HEK293 (cell line): Measurements from ENCODE around the gene AKR1B15.
A peak's percentile ranks its signal among the peaks of the same experiment; 100 is the strongest.

Experiments
- CTCF ChIP-seq: fragments of 450-650 bp; formaldehyde crosslinking; IDR thresholded peaks from 2 replicates; pipeline ENCODE4 v1.5.1; 2016; ENCODE audit warnings: missing biosample characterization, missing genetic modification characterization
- SP2 ChIP-seq: fragments of 450-650 bp; formaldehyde crosslinking; IDR thresholded peaks from 2 replicates; pipeline ENCODE4 v1.5.1; 2016; ENCODE audit warnings: missing biosample characterization, missing genetic modification characterization
- YY1 ChIP-seq: fragments of 450-650 bp; formaldehyde crosslinking; IDR thresholded peaks from 2 replicates; pipeline ENCODE4 v1.5.1; 2018; ENCODE audit warnings: missing biosample characterization, missing genetic modification characterization
- ZBTB11 ChIP-seq: fragments of 450-650 bp; formaldehyde crosslinking; conservative IDR thresholded peaks from 2 replicates; pipeline ENCODE4 v1.5.1; 2016; ENCODE audit warnings: low read depth, missing biosample characterization, missing genetic modification characterization
- ZFP3 ChIP-seq: fragments of 450-650 bp; formaldehyde crosslinking; IDR thresholded peaks from 2 replicates; pipeline ENCODE4 v1.5.1; 2016; ENCODE audit warnings: low read depth, missing biosample characterization, missing genetic modification characterization
- ZNF555 ChIP-seq: fragments of 450-650 bp; formaldehyde crosslinking; conservative IDR thresholded peaks from 2 replicates; pipeline ENCODE4 v1.5.1; 2017; ENCODE audit warnings: missing biosample characterization, mild to moderate bottlenecking, missing genetic modification characterization, inconsistent platforms
- ZNF660 ChIP-seq: fragments of 450-650 bp; IDR thresholded peaks from 2 replicates; pipeline ENCODE4 v1.5.1; 2018; ENCODE audit warnings: missing biosample characterization, mild to moderate bottlenecking, missing genetic modification characterization
- TF ChIP-seq, protein P1 (sequence below): fragments of 450-650 bp; formaldehyde crosslinking; IDR thresholded peaks from 2 replicates; pipeline ENCODE4 v1.5.1; 2017; ENCODE audit warnings: missing biosample characterization, missing genetic modification characterization

GRCh38 chr7:134547397-134548054, 1.4 kb upstream of the AKR1B15 start:
- TF ChIP-seq SP2 (tag by site-specific recombination) (no peak), ZNF660 (tag by site-specific recombination) (no peak), YY1 (tag by site-specific recombination) (no peak), ZBTB11 (tag by site-specific recombination) (peak; percentile 65), CTCF (tag by site-specific recombination) (peak; percentile 69), ZFP3 (tag by site-specific recombination) (no peak), ZNF555 (tag by site-specific recombination) (no peak)
- TF ChIP-seq, protein P1, sequence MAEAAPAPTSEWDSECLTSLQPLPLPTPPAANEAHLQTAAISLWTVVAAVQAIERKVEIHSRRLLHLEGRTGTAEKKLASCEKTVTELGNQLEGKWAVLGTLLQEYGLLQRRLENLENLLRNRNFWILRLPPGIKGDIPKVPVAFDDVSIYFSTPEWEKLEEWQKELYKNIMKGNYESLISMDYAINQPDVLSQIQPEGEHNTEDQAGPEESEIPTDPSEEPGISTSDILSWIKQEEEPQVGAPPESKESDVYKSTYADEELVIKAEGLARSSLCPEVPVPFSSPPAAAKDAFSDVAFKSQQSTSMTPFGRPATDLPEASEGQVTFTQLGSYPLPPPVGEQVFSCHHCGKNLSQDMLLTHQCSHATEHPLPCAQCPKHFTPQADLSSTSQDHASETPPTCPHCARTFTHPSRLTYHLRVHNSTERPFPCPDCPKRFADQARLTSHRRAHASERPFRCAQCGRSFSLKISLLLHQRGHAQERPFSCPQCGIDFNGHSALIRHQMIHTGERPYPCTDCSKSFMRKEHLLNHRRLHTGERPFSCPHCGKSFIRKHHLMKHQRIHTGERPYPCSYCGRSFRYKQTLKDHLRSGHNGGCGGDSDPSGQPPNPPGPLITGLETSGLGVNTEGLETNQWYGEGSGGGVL (tag by site-specific recombination) = no peak
